H7 (cell line): ENCODE data around the gene EML5. TPM values are rescaled to one million over a fixed set of nuclear protein-coding genes. Genes with fewer than 3 reads are reported as not detected.

ENCODE experiments used
- DNase-seq: peaks from one replicate; pipeline ENCODE4 v3.0.0; 2012
- H3K27me3 ChIP-seq: 2 replicates; pipeline ENCODE4 v1.6.0; 2011; ENCODE audit warnings: mild to moderate bottlenecking, low read length; ENCODE audit not compliant: control insufficient read depth, insufficient read depth
- H3K36me3 ChIP-seq: replicated peaks from 2 replicates; pipeline ENCODE4 v1.5.1; 2011; ENCODE audit warnings: low read length; ENCODE audit not compliant: control insufficient read depth, insufficient read depth
- H3K4me3 ChIP-seq: 2 replicates; pipeline ENCODE4 v1.5.1; 2011; ENCODE audit warnings: low read depth, mild to moderate bottlenecking, control low read depth, low read length, moderate library complexity; ENCODE audit not compliant: insufficient read depth
- total RNA-seq: library from RNA; depleted of rRNA; stranded (reverse); fragments of >200 nt; shearing (Covaris generic); gene quantifications from 2 replicates; pipeline ENCODE4 v1.2.3, GENCODE V29; 2014

The EML5 gene
- total RNA-seq, 1 experiment from 2014 or later, result 0.38 TPM

GRCh38 chr14:88639221-88639620, 153.5 kb downstream of the EML5 start:
- Histone ChIP-seq H3K27me3 (no peaks in the 10 kb centered on the region), H3K4me3 (no peak overlapping the region), H3K36me3 (no peaks in the 10 kb centered on the region)
- no peak for DNase-seq

GRCh38 chr14:88632512-88632911, 160.2 kb downstream of the EML5 start:
- no peak for DNase-seq
- H3K36me3 ChIP-seq, result no peaks in the 10 kb centered on the region
- no peak overlapping the region for H3K4me3 ChIP-seq
- H3K27me3 ChIP-seq, result no peaks in the 10 kb centered on the region

GRCh38 chr14:88631091-88631490, 161.7 kb downstream of the EML5 start:
- Histone ChIP-seq H3K36me3 (no peaks in the 10 kb centered on the region), H3K27me3 (no peaks in the 10 kb centered on the region), H3K4me3 (no peak overlapping the region)
- DNase-seq, result no peak

GRCh38 chr14:88630565-88630964, 162.2 kb downstream of the EML5 start:
- H3K4me3 ChIP-seq, result no peak overlapping the region
- no peaks in the 10 kb centered on the region for H3K27me3 ChIP-seq
- DNase-seq, result no peak
- H3K36me3 ChIP-seq, result no peaks in the 10 kb centered on the region

- no peak overlapping the region for H3K4me3 ChIP-seq
- H3K27me3 ChIP-seq, result no peaks in the 10 kb centered on the region
- no peak for DNase-seq
- H3K36me3 ChIP-seq, result no peaks in the 10 kb centered on the region
Observed at GRCh38 chr14:88628462-88628861, 164.3 kb downstream of the EML5 start.

- Histone ChIP-seq H3K36me3 (no peaks in the 10 kb centered on the region), H3K27me3 (no peaks in the 10 kb centered on the region), H3K4me3 (no peak overlapping the region)
- no peak for DNase-seq
Observed at GRCh38 chr14:88628033-88628432, 164.7 kb downstream of the EML5 start.

GRCh38 chr14:88625671-88626070, 167.1 kb downstream of the EML5 start:
- Histone ChIP-seq H3K27me3 (no peaks in the 10 kb centered on the region), H3K4me3 (no peak overlapping the region), H3K36me3 (no peaks in the 10 kb centered on the region)
- no peak for DNase-seq

GRCh38 chr14:88621100-88621499, 171.7 kb downstream of the EML5 start:
- Histone ChIP-seq H3K36me3 (no peaks in the 10 kb centered on the region), H3K27me3 (no peaks in the 10 kb centered on the region), H3K4me3 (no peak overlapping the region)
- DNase-seq, result no peak

GRCh38 chr14:88618476-88618875, 174.3 kb downstream of the EML5 start:
- H3K4me3 ChIP-seq, result no peak overlapping the region
- no peaks in the 10 kb centered on the region; the same call in 1 of the 2 replicates for H3K36me3 ChIP-seq
- no peaks in the 10 kb centered on the region for H3K27me3 ChIP-seq
- DNase-seq, result peak; percentile 12

- no peaks in the 10 kb centered on the region; the same call in 1 of the 2 replicates for H3K36me3 ChIP-seq
- no peaks in the 10 kb centered on the region for H3K27me3 ChIP-seq
- H3K4me3 ChIP-seq, result no peak overlapping the region
- no peak for DNase-seq
Observed at GRCh38 chr14:88617479-88617878, 175.3 kb downstream of the EML5 start.

- no peaks in the 10 kb centered on the region for H3K27me3 ChIP-seq
- DNase-seq, result no peak
- H3K36me3 ChIP-seq, result peaks cover 3% of the 10 kb centered on the region
- no peak overlapping the region for H3K4me3 ChIP-seq
Observed at GRCh38 chr14:88616697-88617096, 176.1 kb downstream of the EML5 start.

- peaks cover 15% of the 10 kb centered on the region for H3K36me3 ChIP-seq
- no peak overlapping the region for H3K4me3 ChIP-seq
- no peak for DNase-seq
- no peaks in the 10 kb centered on the region for H3K27me3 ChIP-seq
Observed at GRCh38 chr14:88614218-88614907, 178.4 kb downstream of the EML5 start.

GRCh38 chr14:88613552-88614010, 179.2 kb downstream of the EML5 start:
- DNase-seq, result no peak
- no peaks in the 10 kb centered on the region for H3K27me3 ChIP-seq
- no peak overlapping the region for H3K4me3 ChIP-seq
- H3K36me3 ChIP-seq, result peaks cover 15% of the 10 kb centered on the region

- H3K36me3 ChIP-seq, result peaks cover 19% of the 10 kb centered on the region
Observed at GRCh38 chr14:88612981-88613380, 179.8 kb downstream of the EML5 start.

GRCh38 chr14:88611878-88612277, 180.9 kb downstream of the EML5 start:
- DNase-seq, result no peak
- H3K27me3 ChIP-seq, result no peaks in the 10 kb centered on the region
- H3K4me3 ChIP-seq, result no peak overlapping the region
- H3K36me3 ChIP-seq, result peaks cover 26% of the 10 kb centered on the region

More at GRCh38 chr14:88612981-88613380, 179.8 kb downstream of the EML5 start:
- no peak overlapping the region for H3K4me3 ChIP-seq
- no peaks in the 10 kb centered on the region for H3K27me3 ChIP-seq
- DNase-seq, result no peak
